DOHH2 (cell line): ENCODE results near the gene PEX5.

Experiments used
- H3F3A ChIP-seq: fragments of 200-600 bp; sonication (generic), shearing (Covaris generic); 2 replicates; pipeline ENCODE4 v1.6.0; 2016; ENCODE audit warnings: antibody characterized with exemption, mild to moderate bottlenecking; ENCODE audit not compliant: control insufficient read depth, insufficient read depth
- H3K27ac ChIP-seq: fragments of 200-600 bp; sonication (generic); 2 replicates; pipeline ENCODE4 v1.5.1; 2014; ENCODE audit warnings: low read depth, mild to moderate bottlenecking, low read length, moderate library complexity
- H3K27me3 ChIP-seq: fragments of 200-600 bp; sonication (generic); 2 replicates; pipeline ENCODE4 v1.6.1; 2014; ENCODE audit warnings: mild to moderate bottlenecking, low read length, mixed read lengths; ENCODE audit not compliant: control insufficient read depth
- H3K36me3 ChIP-seq: fragments of 200-600 bp; sonication (generic); 2 replicates; pipeline ENCODE4 v1.6.1; 2014; ENCODE audit warnings: mild to moderate bottlenecking, low read length, moderate library complexity, mixed read lengths; ENCODE audit not compliant: control insufficient read depth
- H3K4me1 ChIP-seq: fragments of 200-600 bp; sonication (generic); 2 replicates; pipeline ENCODE4 v1.6.1; 2014; ENCODE audit warnings: mild to moderate bottlenecking, low read length, mixed read lengths; ENCODE audit not compliant: control insufficient read depth
- H3K4me2 ChIP-seq: fragments of 200-600 bp; sonication (generic); 2 replicates; pipeline ENCODE4 v1.6.0; 2014; ENCODE audit warnings: mild to moderate bottlenecking, low read length, moderate library complexity
- H3K4me3 ChIP-seq: fragments of 200-600 bp; sonication (generic); 2 replicates; pipeline ENCODE4 v1.5.1; 2014; ENCODE audit warnings: mild to moderate bottlenecking, low read length, mixed read lengths
- H3K79me2 ChIP-seq: fragments of 200-600 bp; sonication (generic); 2 replicates; pipeline ENCODE4 v1.6.1; 2014; ENCODE audit warnings: mild to moderate bottlenecking, low read length, mixed read lengths; ENCODE audit not compliant: control insufficient read depth
- H3K9me2 ChIP-seq: fragments of 200-600 bp; sonication (generic); replicated peaks from 2 replicates; pipeline ENCODE4 v1.6.1; 2014; ENCODE audit warnings: mild to moderate bottlenecking, low read length, mixed read lengths; ENCODE audit not compliant: control insufficient read depth
- H3K9me3 ChIP-seq: fragments of 200-600 bp; sonication (generic); 2 replicates; pipeline ENCODE4 v1.6.1; 2014; ENCODE audit warnings: antibody characterized with exemption, low read length, mixed read lengths; ENCODE audit not compliant: control insufficient read depth, insufficient read depth
- H4K20me1 ChIP-seq: fragments of 200-600 bp; sonication (generic); 2 replicates; pipeline ENCODE4 v1.6.0; 2014; ENCODE audit warnings: low read depth, mild to moderate bottlenecking, antibody characterized with exemption, low read length, moderate library complexity; ENCODE audit not compliant: control insufficient read depth, insufficient read depth
- CTCF ChIP-seq: fragments of 200-600 bp; sonication (generic); IDR thresholded peaks from one replicate; pipeline ENCODE4 v1.5.1; 2014; ENCODE audit warnings: antibody characterized with exemption, mild to moderate bottlenecking, low read depth, low read length; ENCODE audit not compliant: poor library complexity, severe bottlenecking
- EZH2phosphoT487 ChIP-seq: fragments of 200-600 bp; sonication (generic); IDR thresholded peaks from 2 replicates; pipeline ENCODE4 v1.6.1; 2017; ENCODE audit warnings: borderline replicate concordance, mild to moderate bottlenecking, antibody characterized with exemption, low read length, moderate library complexity, mixed read lengths

The PEX5 gene

GRCh38 chr12:7189398-7190267 lies at the start of gene PEX5:
TSS of gene PEX5 (plus strand) at chr12:7189686. CDS start at chr12:7190378, 692 bp downstream.
- Histone ChIP-seq H3K27ac (peak within 1 kb of the TSS; percentile 29), H4K20me1 (no peaks in the 10 kb centered on the region), H3K27me3 (no peaks in the 10 kb centered on the region), H3K36me3 (peaks cover 39% of the 10 kb centered on the region), H3K9me3 (no peaks in the 10 kb centered on the region), H3K4me3 (peak within 1 kb of the TSS; percentile 96), H3F3A (0 out of 2 replicates have a peak, but pooled peaks cover 2% of the 10 kb centered on the region), H3K4me2 (peak within 1 kb of the TSS; percentile 98), H3K4me1 (peaks cover 27% of the 10 kb centered on the region), H3K79me2 (peaks cover 26% of the 10 kb centered on the region), H3K9me2 (no peaks in the 10 kb centered on the region)
- TF ChIP-seq EZH2phosphoT487 (no peak), CTCF (no peak)

- Histone ChIP-seq H3K27me3 (no peaks in the 10 kb centered on the region), H4K20me1 (no peaks in the 10 kb centered on the region), H3K9me2 (no peaks in the 10 kb centered on the region), H3K4me3 (no peak overlapping the region), H3K4me2 (no peak overlapping the region), H3K27ac (no peak overlapping the region), H3K4me1 (no peaks in the 10 kb centered on the region), H3K9me3 (no peaks in the 10 kb centered on the region), H3K79me2 (no peaks in the 10 kb centered on the region), H3K36me3 (no peaks in the 10 kb centered on the region), H3F3A (no peaks in the 10 kb centered on the region)
- TF ChIP-seq CTCF (no peak), EZH2phosphoT487 (no peak)
These were observed 48.0 kb upstream of the PEX5 start for GRCh38 chr12:7141351-7142005.

- Histone ChIP-seq H3F3A (no peaks in the 10 kb centered on the region), H3K36me3 (no peaks in the 10 kb centered on the region), H3K9me2 (no peaks in the 10 kb centered on the region), H3K27ac (no peak overlapping the region), H4K20me1 (no peaks in the 10 kb centered on the region), H3K4me1 (no peaks in the 10 kb centered on the region), H3K4me3 (no peak overlapping the region), H3K9me3 (no peaks in the 10 kb centered on the region), H3K79me2 (no peaks in the 10 kb centered on the region), H3K4me2 (no peak overlapping the region), H3K27me3 (no peaks in the 10 kb centered on the region)
- no peak for TF ChIP-seq EZH2phosphoT487
- TF ChIP-seq CTCF, result peak; percentile 86
These were observed 47.3 kb upstream of the PEX5 start for GRCh38 chr12:7142056-7142644.
